Upper lobe of left lung (tissue), 4 donors: ENCODE measurements around the gene FKBP8.

Source experiments
- EP300 ChIP-seq, 4 donors: sonication (generic); formaldehyde crosslinking; IDR thresholded peaks; one replicate each; pipeline ENCODE4 v1.5.1; 2017; ENCODE audit warnings: antibody characterized with exemption in 4 of 4, control low read depth in 2 of 4
- POLR2A ChIP-seq, 4 donors: fragments of 450-650 bp; IDR thresholded peaks; one replicate each; pipeline ENCODE4 v1.5.1; 2016 to 2017; ENCODE audit warnings: antibody characterized with exemption in 4 of 4, mild to moderate bottlenecking in 2 of 4
- POLR2AphosphoS5 ChIP-seq, 2 donors: sonication (generic); formaldehyde crosslinking; IDR thresholded peaks; one replicate each; pipeline ENCODE4 v1.5.1; 2017; ENCODE audit warnings: antibody characterized with exemption in 2 of 2
- TF ChIP-seq, protein P1 (sequence below), 6 experiments: fragments of 450-650 bp in 4 of 6; fragments of 200-600 bp in 2 of 6; sonication (generic) in 2 of 6; IDR thresholded peaks; one replicate each; pipeline ENCODE4 v1.5.1; 2016 to 2019; ENCODE audit warnings: antibody characterized with exemption in 6 of 6

DNA sequence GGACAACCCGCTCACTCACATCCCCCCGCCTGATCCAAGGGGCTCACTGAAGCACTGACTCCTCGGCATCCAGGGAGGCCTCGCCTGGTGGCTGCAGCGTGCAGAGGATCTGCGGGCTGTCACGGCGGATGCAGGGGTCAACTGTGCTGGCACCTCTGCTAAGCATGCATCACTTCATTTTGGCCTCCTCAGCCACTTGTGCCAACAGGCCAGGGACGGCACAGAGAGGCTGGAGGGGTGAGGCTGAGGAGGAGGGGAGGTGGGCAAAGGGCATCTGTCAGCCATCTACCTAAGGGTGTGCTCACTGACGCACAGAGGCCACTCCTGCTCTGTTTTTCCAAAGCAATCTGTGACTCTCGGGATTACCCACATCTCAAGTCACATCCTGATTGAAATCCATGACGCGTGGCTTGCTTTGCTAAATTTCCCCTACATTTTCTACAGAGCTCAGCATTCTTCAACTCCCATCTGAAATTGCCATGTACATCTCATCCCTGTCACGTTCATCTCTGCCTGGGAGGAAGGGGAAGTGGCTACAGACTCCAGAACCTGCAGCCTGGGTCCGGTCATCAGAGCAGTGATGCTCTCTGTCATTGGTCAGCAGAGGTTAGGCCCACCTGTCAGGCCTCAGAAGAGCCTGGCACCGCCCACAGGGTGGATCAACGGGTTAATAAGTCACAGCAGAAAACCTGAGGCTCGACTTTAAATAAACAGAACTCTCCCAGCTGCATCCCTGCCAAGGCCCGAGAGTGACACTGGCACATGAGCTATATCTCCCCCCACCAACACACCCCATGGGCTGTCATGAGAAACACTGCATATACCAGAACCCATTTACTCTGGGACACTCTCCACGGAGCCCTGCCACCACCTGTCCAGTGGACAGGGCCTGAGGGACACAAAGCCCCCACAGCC lies 39.1 kb downstream of the FKBP8 start:
- TF ChIP-seq POLR2AphosphoS5 (IDR thresholded peaks at IDR 0.05) (peak in 1 of 2 donors; percentile 36), POLR2A (IDR thresholded peaks at IDR 0.05) (no peak), EP300 (IDR thresholded peaks at IDR 0.05) (no peak)
- TF ChIP-seq, protein P1, sequence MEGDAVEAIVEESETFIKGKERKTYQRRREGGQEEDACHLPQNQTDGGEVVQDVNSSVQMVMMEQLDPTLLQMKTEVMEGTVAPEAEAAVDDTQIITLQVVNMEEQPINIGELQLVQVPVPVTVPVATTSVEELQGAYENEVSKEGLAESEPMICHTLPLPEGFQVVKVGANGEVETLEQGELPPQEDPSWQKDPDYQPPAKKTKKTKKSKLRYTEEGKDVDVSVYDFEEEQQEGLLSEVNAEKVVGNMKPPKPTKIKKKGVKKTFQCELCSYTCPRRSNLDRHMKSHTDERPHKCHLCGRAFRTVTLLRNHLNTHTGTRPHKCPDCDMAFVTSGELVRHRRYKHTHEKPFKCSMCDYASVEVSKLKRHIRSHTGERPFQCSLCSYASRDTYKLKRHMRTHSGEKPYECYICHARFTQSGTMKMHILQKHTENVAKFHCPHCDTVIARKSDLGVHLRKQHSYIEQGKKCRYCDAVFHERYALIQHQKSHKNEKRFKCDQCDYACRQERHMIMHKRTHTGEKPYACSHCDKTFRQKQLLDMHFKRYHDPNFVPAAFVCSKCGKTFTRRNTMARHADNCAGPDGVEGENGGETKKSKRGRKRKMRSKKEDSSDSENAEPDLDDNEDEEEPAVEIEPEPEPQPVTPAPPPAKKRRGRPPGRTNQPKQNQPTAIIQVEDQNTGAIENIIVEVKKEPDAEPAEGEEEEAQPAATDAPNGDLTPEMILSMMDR (IDR thresholded peaks at IDR 0.05) = no peak
